HG02981 (cell line): ENCODE measurements around the gene GSN.

Experiments
- ATAC-seq: cut with Tn5 transposase; IDR thresholded peaks from one replicate; pipeline ENCODE4 v1.9.1; 2021; ENCODE audit warnings: mild to moderate bottlenecking, moderate library complexity; ENCODE audit not compliant: unreplicated experiment

Gene GSN

GRCh38 chr9:121322037-121322736, 54.2 kb downstream of the GSN start:
- ATAC-seq, result no peak

GRCh38 chr9:121322737-121323448, 54.9 kb downstream of the GSN start:
- ATAC-seq, result no peak

- no peak for ATAC-seq
Observed at GRCh38 chr9:121323449-121324151, 55.6 kb downstream of the GSN start.

GRCh38 chr9:121324316-121324715, 56.4 kb downstream of the GSN start:
- ATAC-seq, result no peak

GRCh38 chr9:121324755-121325154, 56.8 kb downstream of the GSN start:
- ATAC-seq, result no peak

DNA sequence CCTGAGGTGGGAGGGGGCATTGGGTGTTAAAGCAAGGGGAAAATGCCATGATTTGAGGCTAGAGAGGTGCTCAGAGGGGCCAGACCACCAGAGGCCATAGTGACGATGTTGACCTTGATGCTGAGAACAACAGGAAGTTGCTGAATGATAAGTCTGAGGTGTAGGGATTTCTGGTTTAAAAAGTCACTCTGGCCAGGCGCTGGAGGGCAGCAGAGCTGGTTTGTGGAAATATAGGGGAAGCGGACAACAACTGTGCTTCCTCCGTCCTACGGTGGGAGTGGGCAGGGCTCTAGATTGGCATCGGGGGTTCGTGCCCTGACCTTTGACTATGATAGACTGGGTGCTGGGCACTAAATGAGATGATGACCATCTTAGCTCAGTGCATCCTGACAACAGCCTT, 57.4 kb downstream of the GSN start:
- ATAC-seq, result no peak

DNA sequence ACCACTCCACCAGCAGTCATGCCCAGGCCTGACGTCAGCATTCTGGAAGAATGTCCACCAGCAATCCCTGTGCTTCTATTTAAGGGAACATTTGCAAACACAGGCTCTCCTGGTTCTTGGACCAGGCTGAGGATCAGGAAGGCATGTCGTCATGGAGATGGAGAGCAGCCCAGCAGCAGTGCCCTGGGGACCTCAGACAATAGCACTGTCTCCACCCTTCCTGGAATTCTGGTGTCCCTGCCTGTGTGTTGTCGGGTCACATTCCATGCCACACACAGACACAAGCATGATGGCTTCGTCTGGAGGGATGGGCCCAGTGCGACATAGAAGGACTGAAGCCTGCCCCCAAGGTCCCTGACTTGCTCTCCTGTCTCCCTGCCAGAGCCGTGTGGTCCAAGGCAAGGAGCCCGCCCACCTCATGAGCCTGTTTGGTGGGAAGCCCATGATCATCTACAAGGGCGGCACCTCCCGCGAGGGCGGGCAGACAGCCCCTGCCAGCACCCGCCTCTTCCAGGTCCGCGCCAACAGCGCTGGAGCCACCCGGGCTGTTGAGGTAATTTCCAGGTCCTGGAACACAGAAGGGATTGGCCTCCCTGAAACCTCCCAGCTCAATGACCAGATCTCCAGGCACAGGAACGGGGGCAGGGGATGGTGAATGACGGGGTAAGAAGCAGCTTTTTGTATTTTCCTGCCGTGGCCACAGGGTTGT, 58.3 kb downstream of the GSN start:
- no peak for ATAC-seq

- no peak for ATAC-seq
Observed at GRCh38 chr9:121326901-121327613, 59.1 kb downstream of the GSN start.

- no peak for ATAC-seq
Observed at GRCh38 chr9:121328476-121328875, 60.5 kb downstream of the GSN start.

DNA sequence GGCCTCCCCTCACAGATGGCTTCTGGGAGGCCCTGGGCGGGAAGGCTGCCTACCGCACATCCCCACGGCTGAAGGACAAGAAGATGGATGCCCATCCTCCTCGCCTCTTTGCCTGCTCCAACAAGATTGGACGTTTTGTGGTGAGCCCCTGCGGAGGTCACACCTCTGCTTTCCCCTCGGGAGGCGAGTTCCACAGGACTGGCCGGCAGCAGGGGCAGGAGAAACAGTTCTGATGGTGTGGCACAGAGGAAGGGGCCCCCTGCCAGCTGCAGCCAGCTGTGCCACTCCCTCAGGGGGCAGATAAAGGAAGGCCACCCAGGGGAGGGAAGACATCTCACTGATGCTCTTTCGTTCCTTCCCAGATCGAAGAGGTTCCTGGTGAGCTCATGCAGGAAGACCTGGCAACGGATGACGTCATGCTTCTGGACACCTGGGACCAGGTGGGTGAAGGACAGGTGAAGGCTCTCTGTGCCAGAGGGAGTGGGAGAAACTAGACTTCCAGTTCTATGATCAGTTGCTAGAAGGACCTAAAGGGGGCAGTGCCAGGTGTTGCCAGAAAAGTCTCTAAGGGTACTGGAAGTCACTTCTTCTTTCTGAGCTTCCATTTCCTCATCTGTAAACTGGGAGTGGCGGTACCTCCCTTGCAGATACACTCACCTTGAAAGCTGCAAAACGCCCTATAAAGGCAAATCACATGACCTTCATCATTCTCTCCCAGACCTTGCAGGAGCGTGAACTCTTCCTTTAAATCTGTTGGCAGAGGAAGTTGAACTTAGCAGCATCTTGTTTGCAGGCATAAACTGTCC, 61.1 kb downstream of the GSN start:
- no peak for ATAC-seq

GRCh38 chr9:121331549-121331948, 63.6 kb downstream of the GSN start:
- ATAC-seq, result no peak

- no peak for ATAC-seq
Observed at GRCh38 chr9:121331992-121332685, 64.2 kb downstream of the GSN start.

DNA sequence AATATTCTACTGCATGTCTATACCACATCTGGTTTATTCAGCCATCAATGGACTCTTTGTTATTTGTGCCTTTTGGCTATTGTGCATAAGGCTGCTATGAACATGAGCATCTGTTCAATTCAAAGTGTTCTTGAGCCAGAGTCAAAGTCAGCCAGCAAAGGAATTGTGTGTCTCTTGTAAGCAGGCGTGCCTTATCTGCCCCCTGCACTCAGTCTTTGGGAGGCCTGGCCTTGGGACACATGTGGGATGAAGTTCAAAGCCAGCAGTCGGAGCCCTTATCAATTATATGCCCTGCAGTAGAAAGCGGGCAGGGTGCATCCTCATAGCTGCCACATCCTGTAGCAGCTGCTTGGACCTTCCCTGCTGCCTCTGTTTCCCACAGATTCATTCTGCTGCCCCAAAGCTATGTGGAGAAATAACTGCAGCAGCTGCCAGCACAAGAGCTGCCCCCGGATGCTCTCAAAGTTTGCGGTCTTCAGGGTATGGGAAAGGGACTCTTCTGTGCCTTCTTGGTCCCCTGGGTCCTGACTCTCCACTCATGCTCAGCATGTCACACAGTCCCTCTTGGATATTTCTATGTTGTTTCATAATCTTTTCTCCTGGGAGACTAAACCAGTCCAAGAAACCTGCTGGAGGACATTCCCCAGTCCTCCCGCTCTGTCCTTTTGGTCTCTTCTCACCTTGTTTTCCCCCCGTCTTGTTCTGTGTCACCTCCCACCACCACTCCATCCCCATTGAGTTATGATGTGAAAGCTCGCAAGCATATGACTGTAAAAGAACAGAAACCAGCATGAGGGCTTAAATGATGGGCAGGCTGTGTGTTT, 66.2 kb downstream of the GSN start:
- no peak for ATAC-seq

GRCh38 chr9:121336665-121337064, 68.7 kb downstream of the GSN start:
- no peak for ATAC-seq

DNA sequence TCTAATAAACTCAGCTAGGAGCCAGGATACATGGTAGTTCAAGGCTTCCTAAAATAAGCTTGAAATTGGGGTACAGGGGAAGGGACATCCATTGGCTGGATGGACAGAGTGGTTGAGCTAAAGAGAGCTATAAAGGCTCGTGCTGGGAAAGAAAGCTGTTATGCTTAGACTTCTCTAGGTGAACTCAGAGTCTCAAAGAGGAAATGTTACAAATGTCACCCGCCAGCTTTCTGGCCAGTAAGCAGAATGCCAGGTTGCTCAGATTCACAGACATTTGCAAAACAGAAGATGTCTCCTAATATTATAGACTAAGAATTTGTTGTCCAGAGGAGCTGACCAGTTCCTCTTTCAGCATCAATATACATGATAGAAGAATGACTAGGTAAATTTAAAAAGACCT, 71.5 kb downstream of the GSN start:
- no peak for ATAC-seq

DNA sequence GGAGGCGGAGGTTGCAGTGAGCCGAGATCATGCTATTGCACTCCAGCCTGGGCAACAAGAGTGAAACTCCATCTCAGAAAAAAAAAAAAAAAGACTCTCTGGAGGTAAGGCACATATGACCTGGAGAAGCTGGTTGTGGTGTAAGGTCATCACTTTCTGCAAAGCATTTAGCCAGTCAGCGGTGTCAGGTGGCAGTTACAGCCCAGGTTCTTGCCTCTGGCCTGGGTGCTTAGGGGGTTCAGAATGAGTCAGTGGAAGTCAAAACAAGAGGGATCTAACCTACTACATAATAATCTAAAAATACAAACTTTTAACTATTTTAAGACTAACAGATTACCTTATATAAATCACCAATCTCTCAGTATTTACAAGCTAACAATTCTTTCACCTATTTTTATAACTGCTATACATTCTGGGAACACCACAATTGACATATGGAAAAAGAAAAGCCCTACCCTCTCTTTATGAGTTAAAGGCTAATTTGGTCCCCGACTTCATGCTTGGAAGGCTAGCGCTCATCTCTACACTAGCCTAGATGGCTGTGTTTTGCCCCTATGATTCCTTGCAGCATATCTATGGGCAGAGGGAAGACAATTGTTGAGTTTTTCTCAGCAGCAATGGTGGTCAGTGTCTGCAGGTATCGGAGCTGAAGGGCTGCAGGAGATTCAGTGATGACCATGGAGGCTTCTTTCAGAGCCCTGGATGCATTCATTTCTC, 72.9 kb downstream of the GSN start:
- peak; percentile 91 for ATAC-seq

- ATAC-seq, result no peak
Observed at GRCh38 chr9:121344184-121344583, 76.2 kb downstream of the GSN start.

DNA sequence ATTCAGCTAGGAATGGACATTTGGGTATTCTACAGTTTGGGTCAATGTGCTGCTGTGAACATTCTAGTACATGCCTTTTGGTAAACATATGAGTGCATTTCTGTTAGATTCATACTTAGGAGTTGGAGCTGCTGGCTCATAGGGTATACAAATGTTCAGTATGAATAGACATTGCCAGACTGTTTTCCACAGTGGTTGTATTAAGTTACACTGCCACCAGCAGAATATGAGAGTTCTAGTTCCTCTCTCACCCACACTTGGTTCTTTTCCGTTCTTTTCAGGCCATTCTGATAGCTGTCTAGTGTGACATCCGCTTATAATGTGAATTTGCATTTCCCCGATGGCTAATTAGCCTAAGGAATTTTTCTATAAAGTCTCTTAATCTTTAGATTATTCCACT, 77.1 kb downstream of the GSN start:
- no peak for ATAC-seq
